Glutamatergic neuron (in vitro differentiated cells): ENCODE results near the gene PCNX3. TPM values are rescaled to one million over a fixed set of nuclear protein-coding genes. Genes with fewer than 3 reads are reported as not detected.

Experiments
- DNase-seq: peaks from one replicate; pipeline ENCODE4 v3.0.0; 2022
- H3K27ac Mint-ChIP-seq: one replicate; pipeline ENCODE4 v1.8.0; 2020; ENCODE audit warnings: mild to moderate bottlenecking, mixed read lengths, inconsistent platforms; ENCODE audit not compliant: unreplicated experiment
- H3K27me3 Mint-ChIP-seq: one replicate; pipeline ENCODE4 v1.8.0; 2020; ENCODE audit warnings: mild to moderate bottlenecking, moderate library complexity, mixed read lengths, inconsistent platforms; ENCODE audit not compliant: unreplicated experiment
- H3K36me3 Mint-ChIP-seq: one replicate; pipeline ENCODE4 v1.8.0; 2020; ENCODE audit warnings: mild to moderate bottlenecking, mixed read lengths, inconsistent platforms; ENCODE audit not compliant: unreplicated experiment
- H3K4me1 Mint-ChIP-seq: one replicate; pipeline ENCODE4 v1.8.0; 2020; ENCODE audit warnings: mild to moderate bottlenecking, low read depth, mixed read lengths, inconsistent platforms; ENCODE audit not compliant: unreplicated experiment
- H3K4me3 Mint-ChIP-seq: one replicate; pipeline ENCODE4 v1.8.0; 2020; ENCODE audit warnings: mild to moderate bottlenecking, mixed read lengths, inconsistent platforms; ENCODE audit not compliant: unreplicated experiment
- H3K9me3 Mint-ChIP-seq: one replicate; pipeline ENCODE4 v1.8.0; 2020; ENCODE audit warnings: mild to moderate bottlenecking, moderate library complexity, mixed read lengths, inconsistent platforms; ENCODE audit not compliant: unreplicated experiment
- total RNA-seq: library from RNA; stranded (reverse); fragmentation: NEBNext Ultra II Directional; extraction: Animal tissue kit (Norgen Biotek cat#: 25700); gene quantifications from one replicate; pipeline ENCODE4 v1.2.1, GENCODE V29; 2021; ENCODE audit not compliant: unreplicated experiment
- TF ChIP-seq, protein P1 (sequence below): fragments of 200-600 bp; sonication (generic); IDR thresholded peaks from one replicate; pipeline ENCODE4 v1.5.0; 2021; ENCODE audit not compliant: partially characterized antibody, unreplicated experiment

Gene PCNX3
- total RNA-seq, 1 donor from 2014 or later: 43.3 TPM

DNA sequence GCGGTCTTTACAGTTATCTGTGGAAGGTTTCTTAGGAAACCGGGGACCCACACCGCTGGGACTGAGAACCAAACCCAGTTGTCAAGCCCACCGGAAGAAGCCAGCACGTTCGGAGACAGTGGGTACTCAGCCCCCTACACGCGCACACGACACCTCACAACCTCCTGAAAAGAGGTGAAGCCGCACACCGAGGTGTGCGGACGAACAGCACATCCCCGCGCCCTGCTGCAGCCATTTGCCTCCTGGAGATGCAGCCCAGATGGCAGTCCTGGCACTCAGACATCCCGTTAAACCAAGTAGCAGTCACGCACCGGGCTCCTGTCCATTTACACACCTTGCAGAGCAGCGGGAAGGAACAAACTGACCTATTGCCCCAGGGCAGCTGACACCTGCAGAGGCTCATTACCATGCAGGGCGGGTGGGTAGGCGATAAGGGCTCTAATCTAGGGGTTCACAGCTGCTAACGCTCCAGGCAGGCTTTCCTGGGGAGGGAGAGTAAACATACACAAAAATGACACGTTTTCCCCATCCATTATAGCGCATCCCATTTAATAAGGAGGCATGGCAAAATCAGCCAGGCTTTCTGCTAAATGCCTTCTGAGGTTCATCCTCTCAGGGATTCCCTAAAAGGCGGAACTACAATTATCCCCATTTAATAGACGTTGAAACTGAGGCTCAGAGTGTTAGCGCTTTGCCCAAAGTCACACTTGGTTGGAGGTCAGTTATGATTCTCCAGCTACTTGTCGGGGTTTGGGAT lies 40.6 kb upstream of the PCNX3 start:
- Mint-ChIP-seq H3K36me3 (no peaks in the 10 kb centered on the region), H3K9me3 (peaks cover 28% of the 10 kb centered on the region), H3K27me3 (peaks cover 22% of the 10 kb centered on the region), H3K4me1 (peaks cover 20% of the 10 kb centered on the region), H3K27ac (peak overlapping the region; percentile 52), H3K4me3 (peak overlapping the region; percentile 85)
- TF ChIP-seq, protein P1, sequence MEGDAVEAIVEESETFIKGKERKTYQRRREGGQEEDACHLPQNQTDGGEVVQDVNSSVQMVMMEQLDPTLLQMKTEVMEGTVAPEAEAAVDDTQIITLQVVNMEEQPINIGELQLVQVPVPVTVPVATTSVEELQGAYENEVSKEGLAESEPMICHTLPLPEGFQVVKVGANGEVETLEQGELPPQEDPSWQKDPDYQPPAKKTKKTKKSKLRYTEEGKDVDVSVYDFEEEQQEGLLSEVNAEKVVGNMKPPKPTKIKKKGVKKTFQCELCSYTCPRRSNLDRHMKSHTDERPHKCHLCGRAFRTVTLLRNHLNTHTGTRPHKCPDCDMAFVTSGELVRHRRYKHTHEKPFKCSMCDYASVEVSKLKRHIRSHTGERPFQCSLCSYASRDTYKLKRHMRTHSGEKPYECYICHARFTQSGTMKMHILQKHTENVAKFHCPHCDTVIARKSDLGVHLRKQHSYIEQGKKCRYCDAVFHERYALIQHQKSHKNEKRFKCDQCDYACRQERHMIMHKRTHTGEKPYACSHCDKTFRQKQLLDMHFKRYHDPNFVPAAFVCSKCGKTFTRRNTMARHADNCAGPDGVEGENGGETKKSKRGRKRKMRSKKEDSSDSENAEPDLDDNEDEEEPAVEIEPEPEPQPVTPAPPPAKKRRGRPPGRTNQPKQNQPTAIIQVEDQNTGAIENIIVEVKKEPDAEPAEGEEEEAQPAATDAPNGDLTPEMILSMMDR: no peak
- DNase-seq: no peak

DNA sequence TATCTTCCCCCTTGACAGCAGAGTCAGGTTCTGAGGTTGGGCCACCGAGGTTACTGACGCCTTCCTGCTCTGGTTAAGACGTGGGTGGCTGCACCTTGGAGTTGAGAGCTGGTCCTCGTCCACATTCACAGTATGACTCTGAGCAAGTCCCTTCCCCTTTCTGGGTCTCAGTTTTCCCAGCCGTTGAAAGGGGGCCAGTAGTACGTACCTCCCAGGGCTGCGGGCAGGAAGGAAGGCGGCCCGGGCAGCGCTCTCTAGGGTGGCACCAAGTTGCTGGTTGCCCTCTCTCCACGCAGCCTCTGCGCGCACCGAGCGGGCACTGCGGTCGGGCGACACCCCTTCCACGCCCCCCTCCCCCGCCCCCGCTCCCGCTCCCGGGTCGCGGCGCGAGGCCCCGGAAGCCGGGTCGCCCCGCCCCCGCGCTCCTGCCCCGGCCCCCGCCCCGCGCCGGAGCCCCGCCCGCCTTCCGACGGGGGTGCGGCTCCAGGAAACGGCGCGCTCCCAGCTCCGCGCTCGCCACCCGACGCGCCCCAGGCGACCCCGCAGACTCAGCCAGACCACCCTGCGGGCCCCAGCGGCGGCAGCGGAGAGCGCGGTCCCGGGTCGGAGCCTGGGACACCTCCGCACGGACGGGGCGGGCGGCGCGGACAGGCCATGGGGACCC lies 39.9 kb upstream of the PCNX3 start, which contains the start of gene EHBP1L1:
Gene EHBP1L1 (plus strand): TSS at position 486 of the 664 bp plus-strand sequence. CDS start 250 bp downstream, outside the sequence.
- Mint-ChIP-seq H3K36me3 (no peaks in the 10 kb centered on the region), H3K9me3 (peaks cover 25% of the 10 kb centered on the region), H3K4me3 (peak within 1 kb of the TSS; percentile 85), H3K27ac (peak within 1 kb of the TSS; percentile 52), H3K4me1 (peaks cover 20% of the 10 kb centered on the region), H3K27me3 (peaks cover 22% of the 10 kb centered on the region)
- TF ChIP-seq, protein P1: no peak
- DNase-seq: no peak

DNA sequence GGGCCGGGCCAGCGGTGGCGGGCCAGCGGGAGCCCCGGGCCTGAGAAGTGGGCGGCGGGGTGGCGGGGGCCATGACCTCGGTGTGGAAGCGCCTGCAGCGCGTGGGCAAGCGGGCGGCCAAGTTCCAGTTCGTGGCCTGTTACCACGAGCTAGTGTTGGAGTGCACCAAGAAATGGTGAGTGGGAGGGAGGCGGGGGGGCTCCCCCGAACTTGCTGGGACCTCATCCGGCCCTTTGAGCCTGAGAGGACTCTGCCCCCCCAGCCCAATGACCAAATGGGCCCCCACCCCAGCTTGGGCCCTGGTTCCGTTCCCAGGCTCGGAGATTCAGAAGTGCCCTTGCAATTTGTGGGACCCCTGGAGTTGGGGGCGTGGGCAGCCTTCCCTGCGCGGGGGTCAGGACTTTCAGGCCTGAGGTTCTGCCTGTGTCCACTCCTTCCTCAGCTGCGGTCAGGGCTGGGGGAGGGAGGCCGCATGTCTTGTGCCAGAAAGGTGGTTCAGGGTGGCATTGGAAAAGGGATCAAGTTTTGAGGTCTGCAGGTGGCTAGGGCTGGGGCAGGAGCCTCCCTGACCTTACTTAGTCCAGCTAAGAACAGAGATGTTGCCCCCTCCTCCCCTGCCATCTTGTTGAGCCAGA lies 39.2 kb upstream of the PCNX3 start:
- peaks cover 19% of the 10 kb centered on the region for H3K27me3 Mint-ChIP-seq

DNA sequence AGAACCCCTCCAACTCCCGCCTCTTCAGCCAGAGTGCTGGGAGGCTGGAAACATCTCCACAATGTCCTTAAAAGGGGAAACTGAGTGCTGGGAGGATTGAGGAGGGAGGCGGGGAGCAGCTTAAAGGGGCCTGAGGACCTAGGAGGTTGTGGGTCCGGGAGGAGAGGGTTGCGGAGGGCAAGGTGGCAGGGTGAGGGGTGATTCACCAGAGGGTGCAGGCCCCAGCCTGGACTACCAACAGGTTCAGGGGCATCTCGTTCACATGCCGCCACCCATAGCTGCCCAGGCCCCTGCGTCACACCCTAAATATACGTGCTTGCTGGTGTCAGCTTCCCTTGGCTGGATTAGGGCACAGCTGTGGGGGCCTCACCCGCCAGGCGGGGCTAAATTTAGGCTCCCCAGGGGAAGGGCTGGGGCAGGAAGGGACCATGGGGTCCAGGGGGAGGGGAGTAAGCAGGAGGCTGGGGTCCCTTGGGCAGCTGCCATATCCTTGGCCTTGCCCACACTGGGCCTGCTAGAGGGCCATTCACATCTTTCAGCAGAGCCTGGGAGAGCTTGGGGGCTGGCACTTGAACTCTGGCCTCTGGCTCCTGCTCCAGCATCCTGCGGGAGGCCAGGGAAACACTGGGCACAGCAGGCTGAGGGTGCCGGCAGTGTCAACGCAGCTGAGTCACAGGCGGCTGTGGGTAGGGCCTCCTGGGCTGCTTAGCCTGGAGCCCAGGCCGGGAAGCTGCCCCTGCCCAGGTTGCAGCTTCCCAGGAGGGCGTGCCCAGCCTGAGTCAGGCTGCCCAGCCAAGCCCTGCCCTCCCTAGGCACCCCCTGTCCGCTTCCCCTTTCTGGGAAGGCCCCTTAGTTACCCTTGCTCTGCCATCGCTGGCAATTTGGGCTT lies 38.5 kb upstream of the PCNX3 start:
- H3K36me3 Mint-ChIP-seq: no peaks in the 10 kb centered on the region
- TF ChIP-seq, protein P1: no peak
- peaks cover 21% of the 10 kb centered on the region for H3K9me3 Mint-ChIP-seq
- H3K4me1 Mint-ChIP-seq: peaks cover 10% of the 10 kb centered on the region
- H3K4me3 Mint-ChIP-seq: peak overlapping the region; percentile 21
- no peak overlapping the region for H3K27ac Mint-ChIP-seq
- no peak for DNase-seq
- H3K27me3 Mint-ChIP-seq: peaks cover 19% of the 10 kb centered on the region

More for the DNA sequence above, 39.2 kb upstream of the PCNX3 start:
- peaks cover 24% of the 10 kb centered on the region for H3K9me3 Mint-ChIP-seq
- no peaks in the 10 kb centered on the region for H3K36me3 Mint-ChIP-seq
- H3K27ac Mint-ChIP-seq: no peak overlapping the region
- DNase-seq: no peak
- peaks cover 17% of the 10 kb centered on the region for H3K4me1 Mint-ChIP-seq
- peak overlapping the region; percentile 21 for H3K4me3 Mint-ChIP-seq
- TF ChIP-seq, protein P1: no peak
